A673 (cell line): ENCODE measurements around the gene APBB2. TPM values are rescaled to one million over a fixed set of nuclear protein-coding genes. Genes with fewer than 3 reads are reported as not detected.

Source experiments
- BruUV-seq: library from RNA; stranded (reverse); fragments of 400-500 nt; replicated peaks from 2 replicates; lab custom pipeline; 2021; lab: Mats Ljungman, UMichigan
- CTCF ChIA-PET: fragments of 300-600 bp; sonication (Branson Sonifier 250); formaldehyde crosslinking; loops from one replicate; lab custom pipeline; 2022; ENCODE audit warnings: antibody characterized with exemption; lab: Charles Lee
- POLR2A ChIA-PET: fragments of 300-600 bp; sonication (Branson Sonifier 250); formaldehyde crosslinking; loops from one replicate; lab custom pipeline; 2022; ENCODE audit warnings: antibody characterized with exemption; ENCODE audit not compliant: low non-redundant PET; lab: Charles Lee
- DNase-seq: peaks from one replicate; pipeline ENCODE4 v3.0.0-alpha.2; 2015; ENCODE audit warnings: low spot score
- H3K27ac ChIP-seq: fragments of 200-600 bp; sonication (generic); 2 replicates; pipeline ENCODE4 v1.5.1; 2016; ENCODE audit warnings: mixed run types, low read depth, mild to moderate bottlenecking, mixed read lengths, antibody characterized with exemption, low read length; ENCODE audit not compliant: poor library complexity, severe bottlenecking
- H3K27me3 ChIP-seq: fragments of 200-600 bp; sonication (generic); replicated peaks from 2 replicates; pipeline ENCODE4 v1.6.1; 2017; ENCODE audit warnings: mixed run types, low read depth, mild to moderate bottlenecking, mixed read lengths, antibody characterized with exemption, low read length; ENCODE audit not compliant: insufficient read depth, poor library complexity
- H3K36me3 ChIP-seq: fragments of 200-600 bp; sonication (generic); 2 replicates; pipeline ENCODE4 v1.6.1; 2016; ENCODE audit warnings: mixed run types, mild to moderate bottlenecking, mixed read lengths, antibody characterized with exemption, low read length; ENCODE audit not compliant: insufficient read depth, poor library complexity, severe bottlenecking
- H3K4me1 ChIP-seq: fragments of 200-600 bp; sonication (generic); 2 replicates; pipeline ENCODE4 v1.6.1; 2017; ENCODE audit warnings: mixed run types, mild to moderate bottlenecking, mixed read lengths, antibody characterized with exemption, low read length; ENCODE audit not compliant: insufficient read depth, poor library complexity, severe bottlenecking
- H3K4me3 ChIP-seq: fragments of 200-600 bp; sonication (generic); 2 replicates; pipeline ENCODE4 v1.5.1; 2016; ENCODE audit warnings: low read depth, mixed run types, mild to moderate bottlenecking, mixed read lengths, low read length; ENCODE audit not compliant: poor library complexity, severe bottlenecking
- H3K9me3 ChIP-seq: fragments of 200-600 bp; sonication (generic); 2 replicates; pipeline ENCODE4 v1.6.1; 2016; ENCODE audit warnings: mixed run types, low read depth, mild to moderate bottlenecking, mixed read lengths, antibody characterized with exemption, low read length; ENCODE audit not compliant: poor library complexity, severe bottlenecking
- CTCF ChIP-seq: fragments of 300-800, 200-600 bp; sonication (generic); conservative IDR thresholded peaks from 2 replicates; pipeline ENCODE4 v1.5.1; 2017; ENCODE audit warnings: low read depth, mild to moderate bottlenecking, antibody characterized with exemption, low read length, moderate library complexity, mixed read lengths
- EZH2 ChIP-seq: fragments of 200-600 bp; sonication (generic); IDR thresholded peaks from 2 replicates; pipeline ENCODE4 v1.6.1; 2017; ENCODE audit warnings: borderline replicate concordance, low read depth, mild to moderate bottlenecking, mixed read lengths, antibody characterized with exemption, low read length; ENCODE audit not compliant: poor library complexity, severe bottlenecking
- intact Hi-C: fragments of 100-400 bp; cut with micrococcal nuclease; formaldehyde crosslinking; loops from one replicate; pipeline ENCODE4 v1.10.0; 2022; ENCODE audit not compliant: unreplicated experiment
- total RNA-seq: library from RNA; stranded (reverse); gene quantifications from 2 replicates; pipeline ENCODE4 v1.2.3, GENCODE V29; 2021

Gene APBB2
- total RNA-seq, 1 experiment from 2014 or later, result 10.3 TPM

- intact Hi-C loops, result loop anchor here (5.0 kb wide), 2 partner anchors 40 to 330 kb away; no protein-coding TSS in a partner anchor
- CTCF ChIA-PET, result interaction anchor here (0.5 to 0.7 kb wide), 2 partner anchors 43 to 185 kb away, joined by 3 read pairs; partner anchors contain the start of gene APBB2
These were observed 43.0 kb upstream of the APBB2 start for GRCh38 chr4:41257257-41257901.

GRCh38 chr4:41256740-41257256 lies 42.5 kb upstream of the APBB2 start, which contains the start of gene UCHL1:
Gene UCHL1, plus strand, starts transcription at chr4:41256928. Its CDS starts 49 bp downstream, at chr4:41256977.
- peak; percentile 97 for DNase-seq
- H3K9me3 ChIP-seq, result no peaks in the 10 kb centered on the region
- TF ChIP-seq EZH2 (no peak), CTCF (no peak)
- ChIA-PET POLR2A (interaction anchor here (0.6 to 1.0 kb wide), 5 partner anchors 9 to 250 kb away, joined by 3 to 7 read pairs (median 3); no protein-coding TSS in a partner anchor), CTCF (interaction anchor here (0.5 to 0.7 kb wide), 2 partner anchors 43 to 185 kb away, joined by 3 read pairs; partner anchors contain the start of gene APBB2)
- no peaks in the 10 kb centered on the region for H3K27me3 ChIP-seq
- no TSS peak for BruUV-seq
- H3K4me1 ChIP-seq, result peaks cover 22% of the 10 kb centered on the region
- peaks cover 29% of the 10 kb centered on the region for H3K36me3 ChIP-seq
- intact Hi-C loops, result loop anchor here (5.0 kb wide), 2 partner anchors 39 to 329 kb away; no protein-coding TSS in a partner anchor
- peak within 1 kb of the TSS; percentile 95 for H3K27ac ChIP-seq
- peak within 1 kb of the TSS; percentile 93 for H3K4me3 ChIP-seq

More at GRCh38 chr4:41257257-41257901, 43.0 kb upstream of the APBB2 start:
- Histone ChIP-seq H3K4me1 (peaks cover 22% of the 10 kb centered on the region), H3K36me3 (peaks cover 35% of the 10 kb centered on the region), H3K27ac (peak overlapping the region; percentile 95), H3K4me3 (peak overlapping the region; percentile 93), H3K27me3 (no peaks in the 10 kb centered on the region), H3K9me3 (no peaks in the 10 kb centered on the region)
- TF ChIP-seq EZH2 (no peak), CTCF (no peak)
- DNase-seq, result peak; percentile 85
- POLR2A ChIA-PET, result interaction anchor here (0.6 to 1.0 kb wide), 4 partner anchors 41 to 1509 kb away, joined by 3 to 7 read pairs (median 6); no protein-coding TSS in a partner anchor
- no TSS peak for BruUV-seq

- Histone ChIP-seq H3K27ac (peak overlapping the region; percentile 52), H3K36me3 (peaks cover 23% of the 10 kb centered on the region), H3K27me3 (no peaks in the 10 kb centered on the region), H3K4me3 (peak overlapping the region; percentile 93), H3K9me3 (no peaks in the 10 kb centered on the region), H3K4me1 (peaks cover 22% of the 10 kb centered on the region)
- BruUV-seq, result TSS peak; percentile 96
- peak; percentile 50 for DNase-seq
- POLR2A ChIA-PET, result interaction anchor here (0.6 to 1.0 kb wide), 5 partner anchors 10 to 250 kb away, joined by 3 to 7 read pairs (median 3); no protein-coding TSS in a partner anchor
- intact Hi-C loops, result loop anchor here (5.0 kb wide), 2 partner anchors 39 to 329 kb away; no protein-coding TSS in a partner anchor
- TF ChIP-seq CTCF (no peak), EZH2 (no peak)
- CTCF ChIA-PET, result no interaction called here
These were observed 41.9 kb upstream of the APBB2 start for GRCh38 chr4:41256131-41256739.
